DND-41 (cell line): ENCODE data around the gene SUSD4.

Experiments used
- EZH2 ChIP-seq: IDR thresholded peaks from 3 replicates; pipeline ENCODE4 v1.6.1; 2012; ENCODE audit warnings: borderline replicate concordance, low read depth, mild to moderate bottlenecking, moderate library complexity, low read length, inconsistent platforms; ENCODE audit not compliant: severe bottlenecking
- TF ChIP-seq, protein P1 (sequence below): IDR thresholded peaks from 2 replicates; pipeline ENCODE4 v1.5.1; 2012; ENCODE audit warnings: borderline replicate concordance, low read length, moderate library complexity, mild to moderate bottlenecking; ENCODE audit not compliant: poor library complexity, severe bottlenecking; ENCODE audit errors: extremely low read depth

DNA sequence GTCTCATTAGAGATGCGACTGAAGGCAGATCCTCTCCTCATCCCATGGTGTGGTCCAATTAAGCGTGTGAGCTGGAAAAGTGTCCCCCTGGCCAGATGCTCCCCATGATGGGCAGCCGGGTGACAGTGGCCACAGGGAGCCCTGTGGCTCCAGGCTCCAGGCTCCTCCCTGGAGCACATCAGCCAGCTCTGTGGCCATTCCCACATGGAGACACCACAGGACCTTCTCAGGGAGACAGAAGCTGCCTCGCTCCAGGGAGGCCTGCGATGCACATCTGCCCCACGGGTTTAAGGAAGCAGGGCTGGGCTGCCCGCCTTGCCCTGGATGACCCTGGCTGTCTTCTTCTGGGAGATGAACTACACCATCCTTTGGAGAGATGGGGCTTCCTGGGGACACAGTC, 121.0 kb downstream of the SUSD4 start:
- TF ChIP-seq, protein P1, sequence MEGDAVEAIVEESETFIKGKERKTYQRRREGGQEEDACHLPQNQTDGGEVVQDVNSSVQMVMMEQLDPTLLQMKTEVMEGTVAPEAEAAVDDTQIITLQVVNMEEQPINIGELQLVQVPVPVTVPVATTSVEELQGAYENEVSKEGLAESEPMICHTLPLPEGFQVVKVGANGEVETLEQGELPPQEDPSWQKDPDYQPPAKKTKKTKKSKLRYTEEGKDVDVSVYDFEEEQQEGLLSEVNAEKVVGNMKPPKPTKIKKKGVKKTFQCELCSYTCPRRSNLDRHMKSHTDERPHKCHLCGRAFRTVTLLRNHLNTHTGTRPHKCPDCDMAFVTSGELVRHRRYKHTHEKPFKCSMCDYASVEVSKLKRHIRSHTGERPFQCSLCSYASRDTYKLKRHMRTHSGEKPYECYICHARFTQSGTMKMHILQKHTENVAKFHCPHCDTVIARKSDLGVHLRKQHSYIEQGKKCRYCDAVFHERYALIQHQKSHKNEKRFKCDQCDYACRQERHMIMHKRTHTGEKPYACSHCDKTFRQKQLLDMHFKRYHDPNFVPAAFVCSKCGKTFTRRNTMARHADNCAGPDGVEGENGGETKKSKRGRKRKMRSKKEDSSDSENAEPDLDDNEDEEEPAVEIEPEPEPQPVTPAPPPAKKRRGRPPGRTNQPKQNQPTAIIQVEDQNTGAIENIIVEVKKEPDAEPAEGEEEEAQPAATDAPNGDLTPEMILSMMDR, result no peak
- no peak for TF ChIP-seq EZH2
